ENCODE data around the gene PLEKHB2. TPM values are rescaled to one million over a fixed set of nuclear protein-coding genes. Genes with fewer than 3 reads are reported as not detected.

The PLEKHB2 gene
- total and polyA plus RNA-seq, 2 experiments from 2014 or later = 39.8 to 99.2 TPM

- H4K20me1 ChIP-seq (replicated peaks; ENCODE audit: insufficient read depth) = peaks cover 34% of the 10 kb centered on the region
- H3K4me2 ChIP-seq = no peak overlapping the region
- Mint-ChIP-seq H3K27me3 (ENCODE audit: insufficient read depth, low read depth, poor library complexity) (peaks cover 2% of the 10 kb centered on the region), H3K4me3 (no peak overlapping the region), H3K4me1 (no peaks in the 10 kb centered on the region), H3K36me3 (ENCODE audit: low read depth) (peaks cover 55% of the 10 kb centered on the region), H3K27ac (no peak overlapping the region), H3K9me3 (no peaks in the 10 kb centered on the region)
- DNase-seq (ENCODE audit: low spot score) (no peak), ATAC-seq (no peak)
- no peak overlapping the region for H2AFZ ChIP-seq
- H3K79me2 ChIP-seq (replicated peaks; ENCODE audit: insufficient read depth) = peaks cover 36% of the 10 kb centered on the region
- no peaks in the 10 kb centered on the region for H3K27me3 ChIP-seq (ENCODE audit: insufficient read depth)
- no peaks in the 10 kb centered on the region for H3F3A ChIP-seq (replicated peaks; ENCODE audit: low read depth)
- no peak overlapping the region for H3K27ac ChIP-seq (ENCODE audit: low read depth)
- H3K4me3 ChIP-seq = no peak overlapping the region
- no peaks in the 10 kb centered on the region for H3K9me2 ChIP-seq (ENCODE audit: insufficient read depth)
- peaks cover 8% of the 10 kb centered on the region for H3K36me3 ChIP-seq (ENCODE audit: insufficient read depth)
- H3K4me1 ChIP-seq (ENCODE audit: insufficient read depth) = no peaks in the 10 kb centered on the region
- TF ChIP-seq ETS1 (IDR thresholded peaks at IDR 0.05) (no peak), JUNB (IDR thresholded peaks at IDR 0.05; ENCODE audit: unreplicated experiment) (no peak), CREB1 (CRISPR knock-in tag; IDR thresholded peaks at IDR 0.05; ENCODE audit: low read depth) (no peak), NANOG (IDR thresholded peaks at IDR 0.05; ENCODE audit: borderline replicate concordance) (no peak), REST (IDR thresholded peaks at IDR 0.05; ENCODE audit: unreplicated experiment) (no peak), STAT1 (IDR thresholded peaks at IDR 0.05; ENCODE audit: unreplicated experiment) (no peak), ZNF114 (CRISPR knock-in tag; IDR thresholded peaks at IDR 0.05) (no peak)
Observed at GRCh38 chr2:131143803-131144202, 38.7 kb downstream of the PLEKHB2 start.

- no peak overlapping the region for H3K27ac Mint-ChIP-seq
- DNase-seq (ENCODE audit: low spot score) = no peak
- peaks cover 2% of the 10 kb centered on the region for H3K27me3 Mint-ChIP-seq (ENCODE audit: insufficient read depth, low read depth, poor library complexity)
- Histone ChIP-seq H3K4me2 (no peak overlapping the region), H3K4me1 (ENCODE audit: insufficient read depth) (no peaks in the 10 kb centered on the region), H3F3A (replicated peaks; ENCODE audit: low read depth) (no peaks in the 10 kb centered on the region), H3K27ac (ENCODE audit: low read depth) (no peak overlapping the region), H3K27me3 (ENCODE audit: insufficient read depth) (no peaks in the 10 kb centered on the region), H2AFZ (no peak overlapping the region), H3K9me2 (ENCODE audit: insufficient read depth) (no peaks in the 10 kb centered on the region), H3K36me3 (ENCODE audit: insufficient read depth) (peaks cover 8% of the 10 kb centered on the region), H3K4me3 (no peak overlapping the region), H4K20me1 (replicated peaks; ENCODE audit: insufficient read depth) (peaks cover 31% of the 10 kb centered on the region), H3K79me2 (replicated peaks; ENCODE audit: insufficient read depth) (peaks cover 27% of the 10 kb centered on the region)
- H3K4me3 Mint-ChIP-seq = no peak overlapping the region
- ATAC-seq = no peak
- no peaks in the 10 kb centered on the region for H3K4me1 Mint-ChIP-seq
- no peaks in the 10 kb centered on the region for H3K9me3 Mint-ChIP-seq
- H3K36me3 Mint-ChIP-seq (ENCODE audit: low read depth) = peaks cover 58% of the 10 kb centered on the region
- no peak for TF ChIP-seq NANOG (IDR thresholded peaks at IDR 0.05; ENCODE audit: borderline replicate concordance)
- no peak for TF ChIP-seq CREB1 (CRISPR knock-in tag; IDR thresholded peaks at IDR 0.05; ENCODE audit: low read depth)
- TF ChIP-seq ZNF114 (CRISPR knock-in tag; IDR thresholded peaks at IDR 0.05) = no peak
- no peak for TF ChIP-seq STAT1 (IDR thresholded peaks at IDR 0.05; ENCODE audit: unreplicated experiment)
- TF ChIP-seq ETS1 (IDR thresholded peaks at IDR 0.05) = no peak
- no peak for TF ChIP-seq CTCF (conservative IDR thresholded peaks at IDR 0.05; ENCODE audit: low read depth in 2 of 2)
- no peak for TF ChIP-seq EZH2 (IDR thresholded peaks at IDR 0.05; ENCODE audit: low read depth, unreplicated experiment)
- no peak for TF ChIP-seq JUNB (IDR thresholded peaks at IDR 0.05; ENCODE audit: unreplicated experiment)
- TF ChIP-seq EZH2phosphoT487 (IDR thresholded peaks at IDR 0.05; ENCODE audit: unreplicated experiment) = no peak
Observed at GRCh38 chr2:131145040-131145439, 39.9 kb downstream of the PLEKHB2 start.

All from GM23338 (cell line).